ENCODE results near the gene WNT16.

The WNT16 gene

DNA sequence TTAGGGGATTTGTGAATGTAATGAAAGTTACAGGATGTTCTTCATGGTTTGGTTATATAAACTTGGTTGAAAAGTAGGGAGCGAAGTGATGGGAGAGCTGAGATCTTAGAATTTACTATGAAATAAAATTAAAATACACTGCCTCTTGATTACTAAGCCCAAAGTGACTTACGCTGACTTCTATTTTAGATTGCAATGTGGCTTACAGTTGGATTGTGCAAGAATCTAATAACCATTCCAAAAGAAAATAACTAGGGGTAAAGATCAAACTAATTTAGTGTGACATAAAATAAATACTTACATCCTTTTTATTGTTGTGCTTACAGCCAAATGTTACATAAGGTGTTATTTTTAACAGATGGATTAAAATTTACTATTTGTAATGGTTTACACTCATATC, 15.3 kb downstream of the WNT16 start:
- no peak for DNase-seq (ENCODE audit: low read depth)

DNA sequence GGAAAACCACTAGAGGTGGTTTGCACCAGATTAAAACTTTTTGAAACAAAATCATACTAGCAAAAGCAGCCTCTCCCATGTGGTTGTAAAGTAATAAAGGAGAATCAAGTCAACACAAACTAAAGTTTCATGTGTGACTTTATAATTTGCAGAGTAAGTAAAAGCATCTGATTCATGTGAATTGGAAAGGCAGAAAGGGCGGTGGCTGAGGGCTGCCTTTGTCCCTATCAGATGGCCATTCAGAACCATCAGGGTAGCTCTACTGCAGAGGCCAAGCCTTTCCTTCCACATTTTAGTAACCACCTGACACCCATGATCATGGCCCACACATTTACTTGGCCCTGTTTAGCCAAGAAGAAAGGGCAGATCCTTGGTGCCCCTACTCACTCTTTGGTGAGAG, 15.7 kb downstream of the WNT16 start:
- no peak for DNase-seq (ENCODE audit: low read depth)

DNA sequence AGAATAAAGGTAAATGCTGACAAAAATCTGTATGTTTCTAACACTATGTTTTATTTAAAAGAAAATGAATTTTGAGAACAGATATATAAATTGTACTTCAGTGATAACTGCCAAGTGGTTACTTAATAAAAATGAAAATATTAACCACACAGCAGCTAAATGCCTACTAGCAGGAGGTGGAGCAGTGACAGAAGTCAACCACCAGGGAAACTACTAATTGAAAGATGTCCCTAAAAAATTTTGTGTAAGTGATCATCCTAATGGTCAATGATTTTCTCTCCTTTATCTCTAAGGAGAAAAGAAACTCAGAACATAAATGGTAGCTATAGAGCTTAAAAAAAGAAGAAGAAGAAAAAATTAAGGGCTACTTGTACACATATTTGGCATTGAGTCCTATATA, 22.9 kb downstream of the WNT16 start:
- DNase-seq (ENCODE audit: low read depth) = no peak

DNA sequence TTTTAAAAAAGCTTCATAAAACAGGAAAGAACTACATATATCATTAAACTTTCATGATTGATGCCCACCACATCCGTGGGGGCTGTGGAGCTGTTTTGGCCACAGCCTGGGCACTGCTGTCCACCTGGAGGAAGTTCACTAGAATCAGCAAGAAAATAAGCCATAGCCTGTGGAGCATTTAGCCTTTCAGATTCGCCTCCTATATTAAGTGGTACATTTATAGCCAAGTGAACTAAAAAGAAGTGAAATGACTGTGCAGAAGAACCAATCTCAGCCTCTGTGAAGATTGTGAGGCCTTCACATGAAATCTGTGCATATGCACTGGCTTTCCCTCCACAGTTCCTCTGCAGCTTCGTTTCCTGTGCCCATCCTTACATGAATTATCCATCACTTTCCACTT, 23.5 kb downstream of the WNT16 start:
- no peak for DNase-seq (ENCODE audit: low read depth)

DNA sequence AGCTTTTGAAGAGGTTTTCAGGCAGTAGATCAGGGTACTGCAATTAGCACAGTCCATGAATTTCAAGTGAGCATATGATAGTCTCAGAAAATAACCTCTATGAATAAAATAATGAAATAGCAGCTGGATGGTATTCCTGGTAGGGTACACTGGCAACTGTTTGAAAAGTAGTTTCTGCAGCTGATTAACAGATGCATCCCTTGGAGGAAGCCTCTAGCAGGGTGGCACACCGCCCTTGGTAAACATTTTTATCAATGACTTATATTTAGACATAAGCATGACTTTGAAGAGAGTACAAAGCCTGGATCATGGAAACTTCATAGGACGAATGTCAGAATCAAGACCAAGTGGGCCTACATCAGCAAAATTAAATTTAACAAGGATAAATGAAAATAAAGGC, 26.8 kb downstream of the WNT16 start:
- no peak for DNase-seq (ENCODE audit: low read depth)

DNA sequence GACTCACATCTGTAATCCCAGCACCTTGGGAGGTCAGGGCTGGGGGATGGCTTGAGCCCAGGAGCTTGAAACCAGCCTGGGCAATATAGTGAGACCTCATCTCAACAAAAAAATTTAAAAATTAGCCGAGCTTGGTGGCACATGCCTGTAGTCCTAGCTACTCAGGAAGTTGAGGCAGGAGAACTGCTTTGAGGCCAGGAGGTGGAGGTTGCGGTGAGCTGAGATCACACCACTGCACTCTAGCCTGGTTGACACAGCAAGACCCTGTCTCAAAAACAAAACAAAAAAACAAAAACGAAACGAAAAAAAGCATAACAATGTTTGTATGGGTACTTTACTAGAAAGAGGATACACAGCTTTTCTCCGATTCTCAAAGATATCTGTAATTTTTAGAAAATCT, 31.8 kb downstream of the WNT16 start:
- no peak for DNase-seq (ENCODE audit: low read depth)

DNA sequence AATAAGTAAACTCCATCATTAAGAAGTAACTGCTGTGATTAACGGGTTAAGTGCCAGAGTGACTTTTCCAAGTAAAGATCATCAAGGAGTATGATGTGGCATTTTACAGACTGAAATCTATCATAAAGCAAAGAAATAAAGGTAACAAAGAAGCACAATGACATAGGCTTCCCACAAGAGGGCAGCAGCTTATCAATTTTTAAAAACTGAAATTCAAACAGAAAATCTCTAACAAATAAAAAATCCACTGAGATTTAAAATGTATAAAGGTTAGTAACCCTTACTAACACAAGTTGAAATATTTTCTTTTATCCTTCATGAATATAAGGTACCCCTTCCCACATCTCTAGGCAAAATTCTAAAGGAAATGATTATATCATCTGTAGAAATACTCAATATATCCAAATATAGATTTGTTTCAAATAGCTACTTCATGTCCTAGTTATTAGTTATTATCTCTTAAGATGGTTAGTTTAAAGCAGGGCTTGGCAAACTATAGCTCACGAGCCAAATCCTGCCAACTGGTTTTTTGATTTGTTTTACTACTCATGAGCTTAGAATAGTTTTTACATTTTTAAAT, 38.1 kb downstream of the WNT16 start:
- DNase-seq (ENCODE audit: low read depth) = no peak

DNA sequence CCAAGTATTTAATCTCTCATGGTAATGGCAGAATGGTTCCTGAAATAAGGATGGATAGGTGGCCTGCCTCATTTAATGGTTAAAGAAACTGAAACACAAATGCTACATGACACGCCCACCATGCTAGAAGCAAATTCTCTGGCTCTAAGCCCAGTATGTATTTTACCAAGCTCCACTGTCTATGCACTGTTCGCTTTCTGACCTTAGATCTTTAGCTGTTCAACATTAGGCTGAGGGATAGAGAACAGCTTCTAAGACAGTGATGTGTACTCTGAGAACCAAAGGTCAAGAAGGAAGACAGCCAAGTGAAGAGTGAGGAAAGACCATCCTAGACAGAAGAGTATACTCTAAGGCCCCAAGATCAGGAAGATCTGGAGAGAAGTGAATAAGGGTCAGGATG, 40.7 kb downstream of the WNT16 start:
- no peak for DNase-seq (ENCODE audit: low read depth)

DNA sequence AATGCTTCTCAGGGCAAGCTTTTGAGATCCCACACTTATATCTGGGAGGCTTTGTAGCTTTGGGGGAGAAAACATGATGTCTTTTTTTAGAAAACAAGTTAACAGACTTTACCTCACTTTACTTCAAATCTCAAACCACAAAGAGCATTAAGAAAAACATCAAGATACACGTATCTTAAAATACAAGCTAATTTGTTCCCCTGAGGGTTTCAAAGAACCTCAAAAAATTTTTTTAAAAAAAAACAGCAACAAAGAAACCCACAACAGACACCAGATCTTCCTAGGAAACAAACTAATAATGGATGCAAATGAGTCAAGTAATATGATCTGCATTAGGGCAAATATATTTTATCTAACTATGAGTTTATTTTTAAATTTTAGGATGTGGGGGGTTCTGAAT, 42.6 kb downstream of the WNT16 start:
- DNase-seq (ENCODE audit: low read depth) = no peak

DNA sequence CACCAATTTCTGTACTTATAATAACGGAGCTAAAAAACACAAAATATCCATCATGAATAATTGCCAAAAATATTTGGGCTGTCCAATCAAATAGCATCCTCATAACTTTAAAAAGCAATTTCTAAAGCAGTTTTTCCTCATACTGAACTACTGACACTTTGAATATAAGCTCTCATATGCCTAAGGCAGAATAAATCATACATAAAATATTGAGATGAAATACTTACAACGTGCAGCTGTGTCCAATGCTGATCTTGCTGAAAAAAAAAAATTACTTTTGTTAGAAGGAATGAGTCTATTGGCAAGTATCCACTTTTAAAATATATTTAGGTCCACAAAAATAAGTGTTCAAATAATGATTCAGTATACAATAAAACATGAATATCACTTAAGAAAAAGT, 43.1 kb downstream of the WNT16 start:
- DNase-seq (ENCODE audit: low read depth) = no peak

DNA sequence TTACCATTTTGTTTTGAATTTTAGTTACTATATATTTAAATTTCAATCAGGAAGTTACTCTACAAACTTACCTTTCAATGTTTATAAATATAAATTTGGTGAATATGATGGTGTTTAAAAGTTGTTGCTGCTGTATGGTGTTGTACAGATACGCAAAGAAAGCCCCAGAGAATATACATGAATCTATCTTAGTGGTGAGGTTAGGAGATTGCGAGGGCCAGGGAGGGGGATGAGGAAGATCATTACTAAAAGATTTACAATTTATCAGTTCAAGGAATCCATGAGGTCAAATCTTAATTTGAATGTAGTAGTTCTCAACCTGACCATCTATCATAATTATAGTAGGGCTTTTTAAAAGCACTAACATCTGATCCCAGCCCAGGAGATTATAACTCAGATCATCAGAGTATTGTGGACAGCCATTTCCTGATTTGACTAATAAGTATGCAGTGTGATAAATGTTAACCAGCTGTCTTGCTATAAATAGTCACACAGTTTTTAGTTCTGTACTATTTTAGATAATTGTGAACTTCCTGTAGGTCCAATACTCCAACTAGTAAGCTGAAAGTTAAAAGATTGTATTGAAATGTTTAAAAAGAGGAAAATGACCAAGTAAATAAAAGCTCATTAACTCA, 43.7 kb downstream of the WNT16 start:
- DNase-seq (ENCODE audit: low read depth) = no peak

DNA sequence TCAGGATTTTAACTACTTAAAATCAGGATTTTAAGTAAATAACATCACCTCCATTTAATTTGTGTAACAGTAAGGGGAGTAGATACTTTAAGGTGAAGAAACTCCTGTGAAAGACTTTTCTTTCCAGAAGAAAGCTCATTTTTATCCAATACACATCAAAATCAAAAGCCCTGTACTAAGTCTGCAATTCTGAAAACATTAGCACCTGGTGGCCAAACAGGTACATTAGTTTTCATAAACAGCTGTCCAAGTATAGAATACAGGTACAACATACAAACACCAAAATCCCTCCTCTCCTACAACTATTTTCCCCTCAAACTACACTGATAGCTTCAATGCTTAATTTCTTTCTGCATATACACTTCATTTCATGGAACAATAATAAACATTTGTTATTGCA, 44.4 kb downstream of the WNT16 start:
- no peak for DNase-seq (ENCODE audit: low read depth)

DNA sequence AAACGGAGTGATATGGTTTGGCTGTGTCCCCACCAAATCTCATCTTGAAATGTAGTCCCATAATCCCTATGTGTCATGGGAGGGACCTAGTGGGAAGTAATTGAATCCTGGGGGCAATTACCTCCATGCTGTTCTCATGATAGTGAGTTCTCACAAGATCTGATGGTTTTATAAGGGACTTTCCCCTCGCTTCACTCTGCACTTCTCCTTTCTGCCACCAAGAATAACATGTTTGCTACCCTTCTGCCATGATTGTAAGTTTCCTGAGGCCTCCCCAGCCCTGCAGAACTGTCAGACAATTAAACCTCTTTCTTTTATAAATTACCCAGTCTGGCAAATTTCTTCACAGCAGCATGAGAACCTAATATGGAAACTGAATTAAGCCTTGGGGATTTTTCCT, 48.2 kb downstream of the WNT16 start:
- no peak for DNase-seq (ENCODE audit: low read depth)

DNA sequence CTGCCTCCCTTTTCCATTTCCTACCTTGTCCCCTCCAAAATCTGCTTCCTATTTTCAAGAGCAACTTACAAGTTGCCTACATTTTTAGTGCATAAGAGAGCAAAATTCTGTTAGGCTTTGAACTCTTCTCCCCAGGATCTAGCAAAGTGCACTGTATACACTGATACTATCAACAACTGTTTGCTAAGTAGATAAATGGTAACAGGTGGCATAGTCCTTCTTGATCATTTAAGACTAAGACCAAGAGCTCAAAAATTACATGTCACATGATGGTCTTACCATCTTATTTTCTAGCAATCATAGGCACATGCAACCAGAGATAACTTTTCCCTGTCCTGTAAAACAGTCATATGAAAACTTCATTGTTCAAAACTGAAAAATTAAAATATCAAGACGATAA, 51.1 kb downstream of the WNT16 start:
- DNase-seq (ENCODE audit: low read depth) = no peak

DNA sequence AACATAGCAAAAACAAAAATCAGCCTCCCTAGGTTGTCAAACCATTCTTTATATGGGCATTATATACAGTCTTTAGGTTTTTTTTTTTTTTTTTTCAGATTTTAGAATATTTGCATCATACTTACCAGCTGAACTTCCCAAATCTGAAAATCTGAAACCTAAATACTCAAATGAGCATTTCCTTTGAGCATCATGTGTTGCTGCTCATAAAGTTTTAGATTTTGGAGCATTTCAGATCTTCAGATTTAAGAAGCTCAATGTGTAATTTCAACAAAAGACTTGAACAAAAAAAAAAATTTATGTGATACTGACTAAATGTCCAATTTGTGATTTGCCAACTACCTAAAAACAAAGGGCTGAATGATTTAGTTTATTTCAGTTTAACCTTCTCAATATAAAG, 53.7 kb downstream of the WNT16 start:
- DNase-seq (ENCODE audit: low read depth) = no peak

DNA sequence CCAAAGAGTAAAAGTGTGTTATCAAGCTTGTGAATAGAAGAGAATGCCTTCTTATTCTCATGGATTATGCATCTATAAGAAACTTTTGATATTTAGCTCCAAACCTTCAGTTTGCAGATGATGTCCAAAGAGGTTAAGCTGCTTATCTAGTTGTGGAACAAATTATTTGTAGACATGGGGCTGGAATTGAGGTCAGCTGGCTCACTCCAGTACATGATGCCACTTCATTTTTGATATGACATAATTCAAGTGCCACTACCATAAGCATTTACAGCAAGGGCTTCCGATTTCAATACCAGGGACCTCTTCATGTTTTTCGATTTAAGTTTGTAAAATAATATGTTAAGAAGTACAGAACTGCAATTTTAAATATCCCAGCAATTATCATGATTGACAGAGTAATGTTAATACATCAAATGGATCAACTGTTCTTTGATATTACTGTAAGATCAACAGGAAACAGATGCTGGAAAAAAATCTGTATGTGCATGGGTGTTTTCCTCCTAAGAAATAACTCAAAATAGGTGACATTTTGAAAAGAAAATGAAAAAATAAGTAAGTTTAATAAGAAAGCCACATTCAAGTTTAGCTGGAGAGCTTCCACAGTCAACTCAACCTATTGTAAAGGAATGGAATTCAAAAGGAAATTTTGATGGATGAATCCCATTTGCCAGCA, 54.6 kb downstream of the WNT16 start:
- no peak for DNase-seq (ENCODE audit: low read depth)

DNA sequence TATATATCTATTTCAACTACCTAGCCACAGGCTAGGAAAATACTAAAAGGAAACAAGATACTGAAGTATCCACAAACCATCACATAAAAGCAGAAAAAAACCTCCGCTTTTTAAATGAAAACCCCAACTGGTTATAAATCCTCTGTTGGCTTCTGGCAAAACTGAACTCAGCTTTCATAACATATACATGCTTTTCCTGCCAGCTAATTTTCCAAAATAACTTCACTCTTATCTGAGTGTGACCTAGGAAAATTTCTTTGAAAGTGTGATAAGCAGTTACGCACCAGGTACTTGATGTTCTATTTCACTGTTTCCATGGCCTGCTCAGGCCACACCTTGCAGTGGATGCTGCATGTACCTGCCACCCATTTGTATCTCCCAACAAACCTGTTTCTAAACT, 55.5 kb downstream of the WNT16 start:
- DNase-seq (ENCODE audit: low read depth) = no peak

DNA sequence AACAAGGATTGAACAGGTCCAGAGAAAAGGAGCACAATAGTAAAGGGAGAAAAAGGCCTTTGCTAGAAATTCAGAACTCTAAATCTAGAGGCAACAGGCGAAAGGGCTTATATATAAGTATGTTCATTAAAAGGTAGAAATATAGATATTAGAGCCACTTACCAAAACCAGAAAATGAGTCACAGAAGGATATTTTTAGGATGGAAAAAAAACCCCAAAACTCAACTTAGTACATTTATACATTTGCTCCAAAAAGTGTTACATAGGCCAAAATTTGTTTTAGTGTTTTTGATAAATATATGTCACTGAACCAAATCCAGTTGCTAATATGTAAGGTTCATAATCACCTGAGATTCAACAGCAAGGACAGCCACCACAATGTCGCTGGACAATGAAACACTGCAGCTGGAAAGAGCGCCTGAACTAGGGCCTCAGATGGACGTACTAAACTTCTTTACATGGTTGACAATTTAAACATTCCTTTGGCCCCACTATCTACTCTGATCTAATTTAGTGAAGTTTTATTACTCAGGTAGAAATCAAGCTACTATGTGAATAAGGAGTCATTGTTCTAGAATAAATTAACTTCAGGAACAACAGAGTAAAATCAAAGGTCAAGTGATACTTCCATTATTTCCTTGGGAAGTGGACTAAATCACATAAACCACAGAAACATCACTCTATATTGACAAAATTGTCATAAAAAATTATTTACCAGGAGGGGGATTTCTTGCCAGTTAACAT, 56.4 kb downstream of the WNT16 start:
- DNase-seq (ENCODE audit: low read depth) = no peak

DNA sequence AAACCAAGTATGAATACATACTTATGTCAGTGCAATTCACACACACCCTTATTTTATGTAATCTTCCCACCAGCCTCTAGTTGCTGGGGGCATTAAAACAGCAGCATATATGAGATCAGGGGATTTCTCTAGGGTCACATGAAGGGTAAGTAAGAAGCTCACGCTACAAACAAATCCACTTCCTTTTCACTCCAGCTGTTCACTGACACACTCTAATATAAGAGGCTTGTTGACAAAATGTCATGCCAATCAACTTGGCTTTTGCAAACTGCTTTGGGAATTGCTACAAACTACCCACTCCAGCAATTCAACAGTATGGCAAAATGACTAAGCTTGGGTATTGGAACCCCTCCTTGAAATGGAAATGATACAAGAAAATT, 57.0 kb downstream of the WNT16 start:
- no peak for DNase-seq (ENCODE audit: low read depth)

DNA sequence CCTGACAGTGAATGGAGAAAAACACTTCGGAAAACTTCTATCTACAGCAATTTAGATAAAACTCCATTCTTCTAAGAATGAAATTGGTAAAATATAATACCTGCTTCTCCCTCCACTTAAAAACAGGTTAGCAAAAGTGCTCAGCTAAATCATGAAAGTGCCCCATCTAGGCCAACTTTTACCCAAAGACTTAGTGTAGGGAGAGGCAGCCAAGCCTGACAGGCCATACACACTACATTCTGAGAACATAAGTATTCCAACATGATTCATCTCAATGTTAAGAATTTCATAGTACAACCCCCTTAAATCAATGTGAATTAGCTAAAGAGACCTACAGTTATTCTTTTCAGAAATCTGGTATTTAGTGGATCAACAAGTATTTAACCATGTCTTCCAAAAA, 60.1 kb downstream of the WNT16 start:
- no peak for DNase-seq (ENCODE audit: low read depth)

DNA sequence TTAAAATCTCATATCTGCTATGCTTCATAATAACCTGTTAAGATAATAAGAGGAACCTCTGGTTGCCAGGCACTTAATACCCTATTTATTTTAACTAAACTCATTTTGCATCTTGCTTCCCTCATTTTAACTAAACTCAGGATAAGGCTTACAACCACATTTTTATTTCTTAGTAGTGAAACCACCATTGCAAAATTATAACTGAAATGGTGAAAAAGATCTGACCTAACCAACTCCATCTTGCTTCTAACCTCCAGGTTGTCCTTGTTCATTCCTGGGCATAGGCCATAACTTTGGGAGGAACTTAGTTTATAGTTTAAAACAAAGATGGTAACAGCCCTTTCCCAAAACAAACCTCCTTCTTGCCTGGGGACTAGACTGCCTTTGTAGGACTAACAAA, 61.3 kb downstream of the WNT16 start:
- no peak for DNase-seq (ENCODE audit: low read depth)

DNA sequence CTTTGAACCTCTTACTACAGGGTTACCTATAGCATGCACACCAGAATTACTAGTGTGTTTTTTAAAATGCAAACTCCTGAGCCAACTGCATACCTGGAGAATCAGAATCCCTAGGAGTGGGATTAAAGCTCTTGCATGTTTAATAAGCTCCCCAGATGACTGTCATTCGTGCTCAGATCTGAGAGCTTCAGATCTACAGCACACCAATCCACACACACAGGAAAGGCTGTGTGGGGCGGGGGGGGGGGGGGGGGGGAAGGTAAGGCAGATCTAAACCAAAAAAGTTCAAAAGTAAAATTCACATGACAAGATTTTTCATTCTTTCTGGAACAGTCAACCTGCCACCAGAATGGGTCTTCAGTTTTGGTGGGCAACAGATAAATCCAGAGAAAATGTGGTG, 61.8 kb downstream of the WNT16 start:
- DNase-seq (ENCODE audit: low read depth) = no peak

Measured in stimulated activated CD8-positive, alpha-beta memory T cell treated with anti-CD3 and anti-CD28 coated beads, Interleukin-15, amount 100 ng/mL, for 24 hours (primary cell).